NOMO-1 treated with dmso at 0.1 percent for 144 hours (cell line): Measurements from ENCODE around the gene COX8C.
A peak's percentile ranks its signal among the peaks of the same experiment; 100 is the strongest.
"Not testable (repeated sequence)": the region's sequence is repeated elsewhere in the genome, so short reads cannot be mapped to it uniquely, and the experiment has no call there.

ENCODE experiments used
- DNase-seq: peaks from one replicate; lab custom pipeline; 2025; ENCODE audit not compliant: unreplicated experiment; lab: John Stamatoyannopoulos, UW

COX8C gene

GRCh38 chr14:93320489-93320888 is 26.5 kb upstream of the COX8C start:
- no peak for DNase-seq

- no peak for DNase-seq
Measured at GRCh38 chr14:93322929-93323599, 23.9 kb upstream of the COX8C start.

DNA sequence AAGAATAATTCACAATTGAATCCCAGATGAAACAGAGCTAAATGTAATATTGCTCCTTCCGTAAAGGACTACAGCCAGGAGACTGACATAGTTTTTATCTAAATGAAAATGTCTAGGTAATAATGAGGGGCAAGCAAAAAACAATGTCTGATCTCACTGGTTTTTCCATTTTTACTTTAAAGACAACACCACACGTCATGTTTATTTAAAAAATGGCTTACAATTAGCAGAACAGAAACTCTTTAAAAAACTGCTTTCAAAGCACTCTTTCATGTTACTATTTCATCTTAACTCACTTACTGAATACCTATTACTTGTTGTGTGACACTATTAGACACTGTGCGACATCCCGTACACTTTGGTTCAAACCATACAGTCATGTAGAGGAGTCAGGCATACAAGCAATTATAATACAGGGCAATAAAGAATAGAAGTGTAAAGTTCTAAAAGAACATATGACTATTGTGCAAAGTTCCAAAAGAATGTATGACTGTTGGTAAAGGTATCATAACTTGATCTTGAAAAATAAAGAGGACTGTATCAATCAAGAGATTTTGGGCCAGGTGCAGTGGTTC is 23.3 kb upstream of the COX8C start:
- DNase-seq: no peak

- no peak for DNase-seq
Measured at GRCh38 chr14:93326196-93326595, 20.8 kb upstream of the COX8C start.

DNA sequence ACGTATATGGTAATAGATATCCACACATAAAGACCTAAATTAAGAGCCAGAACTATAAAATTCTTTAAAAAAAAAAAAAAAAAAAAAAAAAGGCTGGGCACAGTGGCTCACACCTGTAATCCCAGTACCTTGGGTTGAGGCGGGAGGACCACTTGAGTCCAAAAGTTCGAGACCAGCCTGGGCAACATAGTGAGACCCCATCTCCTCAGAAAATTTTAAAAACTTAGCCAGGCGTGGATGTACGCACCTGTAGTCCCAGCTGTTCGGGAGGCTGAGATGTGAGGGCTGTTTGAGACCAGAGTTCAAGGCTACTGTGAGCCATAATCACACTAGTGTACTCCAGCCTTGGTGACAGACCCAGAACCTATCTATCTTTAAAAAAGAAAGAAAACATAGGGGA is 18.4 kb upstream of the COX8C start:
- no peak for DNase-seq

- no peak for DNase-seq
Measured at GRCh38 chr14:93329965-93330608, 16.9 kb upstream of the COX8C start.

GRCh38 chr14:93330609-93331000 is 16.4 kb upstream of the COX8C start:
- no peak for DNase-seq

GRCh38 chr14:93331002-93331727 is 15.8 kb upstream of the COX8C start:
- no peak for DNase-seq

- no peak for DNase-seq
Measured at GRCh38 chr14:93331728-93332396, 15.1 kb upstream of the COX8C start.

GRCh38 chr14:93332397-93332852 is 14.6 kb upstream of the COX8C start:
- DNase-seq: no peak

DNA sequence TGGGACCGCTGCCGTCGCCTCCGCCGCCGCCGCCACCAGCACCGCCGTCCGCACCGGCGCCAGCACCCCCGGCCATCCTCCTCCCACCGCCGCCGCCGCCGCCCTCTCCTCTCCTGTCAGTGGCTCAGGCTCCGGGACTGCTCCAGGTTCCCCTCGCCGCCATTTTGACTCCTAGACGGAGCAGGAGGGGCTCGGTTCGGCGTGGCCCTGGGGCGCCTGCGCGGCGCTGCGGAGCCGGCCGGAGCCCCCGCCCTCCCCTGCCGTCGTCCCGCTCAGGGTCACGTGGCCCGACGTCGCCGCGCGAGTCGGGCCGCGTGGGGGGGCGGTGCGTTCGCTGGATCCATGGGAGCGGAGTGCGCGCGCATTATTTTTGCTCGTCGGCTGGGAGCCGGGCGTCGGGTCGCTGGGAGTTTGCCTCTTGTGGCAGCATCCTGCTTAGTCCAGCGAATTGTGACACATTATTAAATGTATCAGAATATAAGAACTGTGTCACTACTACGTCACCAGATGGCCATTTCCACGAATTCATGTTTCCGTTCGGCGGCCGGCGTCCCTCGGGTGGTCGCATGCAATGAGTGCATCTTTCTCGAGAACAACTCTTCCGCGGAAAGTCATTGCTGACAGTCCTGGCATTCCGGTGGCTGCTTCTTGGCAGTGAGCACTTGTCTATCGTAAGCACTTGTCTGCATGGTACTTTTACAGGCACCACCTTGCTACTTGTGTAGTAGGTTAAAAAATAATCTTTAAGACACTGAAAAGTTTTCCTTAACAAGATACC is 13.9 kb upstream of the COX8C start, which contains the start of gene BTBD7:
Gene BTBD7, minus strand, starts transcription at position 184 of the 778 bp plus-strand sequence. CDS start 36,985 bp downstream, outside the sequence.
- peak; percentile 89 for DNase-seq

GRCh38 chr14:93333631-93334103 is 13.3 kb upstream of the COX8C start:
- DNase-seq: no peak

GRCh38 chr14:93337143-93337753 is 9.7 kb upstream of the COX8C start:
- DNase-seq: no peak

GRCh38 chr14:93337884-93338283 is 9.1 kb upstream of the COX8C start:
- DNase-seq: no peak

DNA sequence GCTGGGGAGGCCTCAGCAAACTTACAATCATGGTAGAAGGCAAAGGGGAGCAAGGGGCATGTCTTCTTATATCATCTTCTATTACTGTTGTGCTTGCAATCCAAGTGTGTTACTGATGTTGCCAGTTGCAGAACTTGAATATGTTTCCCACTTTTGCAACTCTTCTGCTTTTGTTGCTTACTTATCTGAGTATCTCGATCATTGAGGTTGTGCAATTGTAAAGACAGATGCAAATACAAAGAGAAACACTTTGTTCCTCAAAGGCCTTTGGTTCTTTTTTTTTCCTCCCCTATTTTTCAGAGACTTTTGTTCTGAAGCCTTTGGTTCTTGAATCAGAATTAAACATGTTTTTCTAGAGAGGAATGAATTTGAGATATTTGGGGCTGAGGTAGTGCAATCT is 3.7 kb upstream of the COX8C start:
- DNase-seq: peak; percentile 40

DNA sequence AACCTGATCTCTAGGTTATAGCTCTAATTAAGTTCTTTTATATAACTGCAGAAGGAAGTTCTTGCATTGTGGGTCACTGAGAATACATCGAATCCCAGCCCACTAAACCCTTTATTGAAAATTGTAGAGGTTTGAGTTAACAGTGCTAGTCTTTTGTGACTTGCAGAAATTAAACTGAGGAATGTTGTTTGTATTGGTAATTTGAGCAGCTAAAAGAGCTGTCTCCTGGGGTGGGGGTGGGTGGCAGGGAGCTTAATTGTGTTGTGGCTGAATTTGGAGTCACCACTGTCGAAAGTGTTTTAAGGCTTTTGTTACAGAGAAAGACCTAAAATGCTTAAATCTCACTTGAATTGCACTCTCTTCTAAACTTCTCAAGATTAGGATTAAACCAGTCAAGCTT is 3.2 kb upstream of the COX8C start:
- DNase-seq: no peak

- DNase-seq: no peak
Measured at GRCh38 chr14:93347850-93348249, 868 bp downstream of the COX8C start.

DNA sequence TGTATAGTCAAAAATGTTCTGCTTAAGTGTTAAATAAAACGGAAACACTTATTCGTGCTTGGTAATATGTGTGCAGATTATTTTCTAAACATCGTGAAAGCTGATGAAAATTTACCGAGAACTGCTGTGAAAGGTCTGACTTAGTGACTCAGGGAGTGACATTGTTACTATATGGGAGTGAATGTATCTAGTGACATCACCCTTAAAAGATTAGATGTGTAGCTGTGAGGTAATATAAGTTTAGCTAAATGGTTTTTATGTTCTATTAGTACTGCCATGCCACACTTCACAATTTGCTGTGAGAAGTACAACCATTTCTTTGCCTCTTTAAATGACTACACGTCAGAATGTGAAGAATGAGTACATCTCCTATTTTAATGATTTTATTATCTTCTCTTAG is 1.3 kb downstream of the COX8C start:
- DNase-seq: no peak

- DNase-seq: not testable (repeated sequence)
Measured at GRCh38 chr14:93354873-93355272, 7.9 kb downstream of the COX8C start.
